Measurements from ENCODE around the gene CFAP20. TPM values are rescaled to one million over a fixed set of nuclear protein-coding genes. Genes with fewer than 3 reads are reported as not detected.

CFAP20 gene
- total RNA-seq, 1 donor from 2014 or later = 41.4 TPM

GRCh38 chr16:58128181-58128631 lies 975 bp downstream of the CFAP20 start:
- Mint-ChIP-seq H3K36me3 (peaks cover 4% of the 10 kb centered on the region), H3K4me1 (peaks cover 39% of the 10 kb centered on the region), H3K4me3 (peak overlapping the region; percentile 91), H3K27me3 (ENCODE audit: low read depth) (no peaks in the 10 kb centered on the region), H3K9me3 (peaks cover 6% of the 10 kb centered on the region), H3K27ac (peak overlapping the region; percentile 82)
- DNase-seq (ENCODE audit: low spot score in 2 of 2, unreplicated experiment in 2 of 2) = no peak
- TF ChIP-seq CTCF (IDR thresholded peaks at IDR 0.05; ENCODE audit: unreplicated experiment) = no peak

GRCh38 chr16:58127634-58128033 lies 1.5 kb downstream of the CFAP20 start:
- no peaks in the 10 kb centered on the region for H3K27me3 Mint-ChIP-seq (ENCODE audit: low read depth)
- H3K27ac Mint-ChIP-seq = peak overlapping the region; percentile 82
- peak overlapping the region; percentile 91 for H3K4me3 Mint-ChIP-seq
- TF ChIP-seq CTCF (IDR thresholded peaks at IDR 0.05; ENCODE audit: unreplicated experiment) = no peak
- peaks cover 6% of the 10 kb centered on the region for H3K9me3 Mint-ChIP-seq
- no peak for DNase-seq (ENCODE audit: low spot score in 2 of 2, unreplicated experiment in 2 of 2)
- peaks cover 4% of the 10 kb centered on the region for H3K36me3 Mint-ChIP-seq
- H3K4me1 Mint-ChIP-seq = peaks cover 39% of the 10 kb centered on the region

GRCh38 chr16:58127033-58127556 lies 2.1 kb downstream of the CFAP20 start:
- peak overlapping the region; percentile 91 for H3K4me3 Mint-ChIP-seq
- no peaks in the 10 kb centered on the region for H3K27me3 Mint-ChIP-seq (ENCODE audit: low read depth)
- H3K9me3 Mint-ChIP-seq = peaks cover 6% of the 10 kb centered on the region
- TF ChIP-seq CTCF (IDR thresholded peaks at IDR 0.05; ENCODE audit: unreplicated experiment) = no peak
- peaks cover 39% of the 10 kb centered on the region for H3K4me1 Mint-ChIP-seq
- H3K27ac Mint-ChIP-seq = peak overlapping the region; percentile 82
- H3K36me3 Mint-ChIP-seq = peaks cover 4% of the 10 kb centered on the region
- no peak for DNase-seq (ENCODE audit: low spot score in 2 of 2, unreplicated experiment in 2 of 2)

GRCh38 chr16:58126451-58126961 lies 2.7 kb downstream of the CFAP20 start:
- DNase-seq (ENCODE audit: low spot score in 2 of 2, unreplicated experiment in 2 of 2) = no peak
- Mint-ChIP-seq H3K36me3 (peaks cover 4% of the 10 kb centered on the region), H3K9me3 (peaks cover 6% of the 10 kb centered on the region), H3K4me1 (peaks cover 45% of the 10 kb centered on the region), H3K27ac (peak overlapping the region; percentile 82), H3K27me3 (ENCODE audit: low read depth) (no peaks in the 10 kb centered on the region), H3K4me3 (peak overlapping the region; percentile 91)
- no peak for TF ChIP-seq CTCF (IDR thresholded peaks at IDR 0.05; ENCODE audit: unreplicated experiment)

GRCh38 chr16:58125781-58126335 lies 3.3 kb downstream of the CFAP20 start:
- no peak for TF ChIP-seq CTCF (IDR thresholded peaks at IDR 0.05; ENCODE audit: unreplicated experiment)
- DNase-seq (ENCODE audit: low spot score in 2 of 2, unreplicated experiment in 2 of 2) = no peak
- Mint-ChIP-seq H3K27ac (no peak overlapping the region), H3K4me3 (no peak overlapping the region), H3K9me3 (peaks cover 6% of the 10 kb centered on the region), H3K36me3 (peaks cover 4% of the 10 kb centered on the region), H3K27me3 (ENCODE audit: low read depth) (no peaks in the 10 kb centered on the region), H3K4me1 (peaks cover 50% of the 10 kb centered on the region)

All from mesothelial cell of epicardium (in vitro differentiated cells).